H9 (cell line): Measurements from ENCODE around the gene PCDH10. TPM values are rescaled to one million over a fixed set of nuclear protein-coding genes. Genes with fewer than 3 reads are reported as not detected.

Experiments used
- DNase-seq: peaks from one replicate; pipeline ENCODE4 v3.0.0-alpha.2; 2017
- H2AFZ ChIP-seq: one replicate; pipeline ENCODE4 v1.6.1; 2013; ENCODE audit warnings: mild to moderate bottlenecking, low read length, control low read depth, moderate library complexity
- H2AK5ac ChIP-seq: 2 replicates; pipeline ENCODE4 v1.6.1; 2013; ENCODE audit warnings: low read length, control low read depth, mixed read lengths; ENCODE audit not compliant: insufficient read length
- H2BK120ac ChIP-seq: one replicate; pipeline ENCODE4 v1.6.1; 2013; ENCODE audit warnings: low read depth, mild to moderate bottlenecking, low read length, control low read depth, inconsistent platforms; ENCODE audit not compliant: poor library complexity, severe bottlenecking
- H2BK12ac ChIP-seq: 2 replicates; pipeline ENCODE4 v1.6.1; 2013; ENCODE audit warnings: low read length, control low read depth, mixed read lengths, low read depth; ENCODE audit not compliant: insufficient read length
- H2BK15ac ChIP-seq: 2 replicates; pipeline ENCODE4 v1.6.1; 2013; ENCODE audit warnings: low read depth, low read length, control low read depth
- H2BK20ac ChIP-seq: one replicate; pipeline ENCODE4 v1.6.1; 2013; ENCODE audit warnings: low read depth, mild to moderate bottlenecking, low read length, control low read depth, inconsistent platforms; ENCODE audit not compliant: poor library complexity, severe bottlenecking
- H2BK5ac ChIP-seq: 2 replicates; pipeline ENCODE4 v1.6.1; 2013; ENCODE audit warnings: low read length, control low read depth, mixed read lengths; ENCODE audit not compliant: insufficient read length
- H3K14ac ChIP-seq: 2 replicates; pipeline ENCODE4 v1.6.1; 2013; ENCODE audit warnings: low read length, control low read depth; ENCODE audit not compliant: insufficient read depth
- H3K18ac ChIP-seq: 2 replicates; pipeline ENCODE4 v1.6.1; 2013; ENCODE audit warnings: low read depth, mild to moderate bottlenecking, mixed read lengths, low read length, control low read depth; ENCODE audit not compliant: insufficient read length
- H3K23ac ChIP-seq: 2 replicates; pipeline ENCODE4 v1.6.1; 2013; ENCODE audit warnings: low read length, control low read depth, mixed read lengths, low read depth; ENCODE audit not compliant: insufficient read length
- H3K23me2 ChIP-seq: 2 replicates; pipeline ENCODE4 v1.6.1; 2013; ENCODE audit warnings: low read depth, mild to moderate bottlenecking, mixed read lengths, low read length, control low read depth; ENCODE audit not compliant: insufficient read length, poor library complexity, severe bottlenecking
- H3K27ac ChIP-seq: 2 replicates; pipeline ENCODE4 v1.5.1; 2013; ENCODE audit warnings: low read length, control low read depth, mixed read lengths, low read depth; ENCODE audit not compliant: insufficient read length
- H3K27me3 ChIP-seq: 2 replicates; pipeline ENCODE4 v1.6.1; 2013; ENCODE audit warnings: low read length, control low read depth, inconsistent platforms; ENCODE audit not compliant: insufficient read depth
- H3K4ac ChIP-seq: 2 replicates; pipeline ENCODE4 v1.6.1; 2013; ENCODE audit warnings: low read depth, mild to moderate bottlenecking, control low read depth, inconsistent platforms, low read length, moderate library complexity
- H3K4me1 ChIP-seq: 2 replicates; pipeline ENCODE4 v1.6.1; 2013; ENCODE audit warnings: low read length, control low read depth, inconsistent platforms; ENCODE audit not compliant: insufficient read depth
- H3K4me2 ChIP-seq: 2 replicates; pipeline ENCODE4 v1.6.1; 2013; ENCODE audit warnings: low read length, control low read depth, mixed read lengths; ENCODE audit not compliant: insufficient read length, insufficient read depth
- H3K56ac ChIP-seq: 2 replicates; pipeline ENCODE4 v1.6.1; 2013; ENCODE audit warnings: low read depth, mild to moderate bottlenecking, mixed read lengths, low read length, control low read depth; ENCODE audit not compliant: insufficient read length
- H3K79me1 ChIP-seq: 2 replicates; pipeline ENCODE4 v1.6.1; 2013; ENCODE audit warnings: low read depth, mild to moderate bottlenecking, moderate library complexity, low read length, control low read depth, inconsistent platforms; ENCODE audit not compliant: insufficient read depth, poor library complexity, severe bottlenecking
- H3K79me2 ChIP-seq: 2 replicates; pipeline ENCODE4 v1.6.1; 2013; ENCODE audit warnings: low read length, control low read depth, inconsistent platforms; ENCODE audit not compliant: insufficient read depth
- H3K9ac ChIP-seq: 2 replicates; pipeline ENCODE4 v1.6.1; 2013; ENCODE audit warnings: low read length, control low read depth, mixed read lengths; ENCODE audit not compliant: insufficient read length; ENCODE audit errors: extremely low read depth
- H3K9me3 ChIP-seq: one replicate; pipeline ENCODE4 v1.6.1; 2013; ENCODE audit warnings: low read depth, low read length, inconsistent platforms; ENCODE audit not compliant: control insufficient read depth
- H3T11ph ChIP-seq: one replicate; pipeline ENCODE4 v1.6.1; 2013; ENCODE audit warnings: mild to moderate bottlenecking, low read length, control low read depth, inconsistent platforms
- H4K20me1 ChIP-seq: one replicate; pipeline ENCODE4 v1.6.1; 2013; ENCODE audit not compliant: control insufficient read depth, insufficient read length, insufficient read depth
- H4K5ac ChIP-seq: 2 replicates; pipeline ENCODE4 v1.6.1; 2013; ENCODE audit warnings: low read depth, mild to moderate bottlenecking, mixed read lengths, low read length, control low read depth; ENCODE audit not compliant: insufficient read length
- H4K8ac ChIP-seq: replicated peaks from 2 replicates; pipeline ENCODE4 v1.6.1; 2013; ENCODE audit warnings: low read length, control low read depth, mixed read lengths, low read depth; ENCODE audit not compliant: insufficient read length
- H4K91ac ChIP-seq: 2 replicates; pipeline ENCODE4 v1.6.1; 2013; ENCODE audit warnings: low read depth, mild to moderate bottlenecking, moderate library complexity, mixed read lengths, low read length, control low read depth; ENCODE audit not compliant: insufficient read length
- H3K27ac Mint-ChIP-seq, 3 experiments: 2 replicates in 2 of 3; 3 replicates in 1 of 3; pipeline ENCODE4 v1.8.0; 2020 to 2021; ENCODE audit warnings: mixed read lengths in 3 of 3, mild to moderate bottlenecking in 1 of 3, moderate library complexity in 1 of 3
- H3K27me3 Mint-ChIP-seq: 2 replicates; pipeline ENCODE4 v1.8.0; 2021; ENCODE audit warnings: low read depth, mild to moderate bottlenecking, moderate library complexity, mixed read lengths
- H3K36me3 Mint-ChIP-seq, 3 experiments: 2 replicates in 2 of 3; 3 replicates in 1 of 3; pipeline ENCODE4 v1.8.0; 2020 to 2021; ENCODE audit warnings: low read depth in 3 of 3, mixed read lengths in 3 of 3; ENCODE audit not compliant: insufficient read depth in 1 of 3
- H3K4me1 Mint-ChIP-seq, 2 experiments: 2 replicates each; pipeline ENCODE4 v1.8.0; 2020; ENCODE audit warnings: mixed read lengths in 2 of 2
- H3K4me3 Mint-ChIP-seq, 2 experiments: 2 replicates in 1 of 2; 3 replicates in 1 of 2; pipeline ENCODE4 v1.8.0; 2020 to 2021; ENCODE audit warnings: mild to moderate bottlenecking in 2 of 2, mixed read lengths in 2 of 2, moderate library complexity in 1 of 2
- H3K9me3 Mint-ChIP-seq, 2 experiments: 2 replicates in 1 of 2; 3 replicates in 1 of 2; pipeline ENCODE4 v1.8.0; 2020; ENCODE audit warnings: mild to moderate bottlenecking in 2 of 2, mixed read lengths in 2 of 2, moderate library complexity in 1 of 2
- CTCF ChIP-seq: fragments of 200-600 bp; sonication (generic); conservative IDR thresholded peaks from 3 replicates; pipeline ENCODE4 v1.8.0; 2021; ENCODE audit warnings: antibody characterized with exemption, mild to moderate bottlenecking
- total RNA-seq: library from RNA; stranded (reverse); gene quantifications from 2 replicates; pipeline ENCODE4 v1.2.1, GENCODE V29; 2021

Gene PCDH10
- total RNA-seq, 1 experiment from 2014 or later: 8.1 TPM

GRCh38 chr4:133145241-133145640 lies 3.9 kb upstream of the PCDH10 start:
- H3K4me1 Mint-ChIP-seq: peaks cover 32 to 39% of the 10 kb centered on the region in 2 experiments

More at GRCh38 chr4:133145241-133145640, 3.9 kb upstream of the PCDH10 start:
- Histone ChIP-seq H4K91ac (no peak overlapping the region), H2BK120ac (no peak overlapping the region), H4K8ac (no peak overlapping the region), H2AFZ (no peak overlapping the region), H3K14ac (no peak overlapping the region), H3K4ac (no peak overlapping the region), H3K27me3 (peaks cover 11% of the 10 kb centered on the region; the same call in 1 of the 2 replicates), H3K18ac (no peak overlapping the region), H3K56ac (no peak overlapping the region), H2BK5ac (no peak overlapping the region), H3T11ph (no peak overlapping the region), H3K23me2 (peaks cover 41% of the 10 kb centered on the region), H3K27ac (no peak overlapping the region), H3K79me1 (no peaks in the 10 kb centered on the region), H3K4me2 (no peak overlapping the region), H4K5ac (no peak overlapping the region), H3K79me2 (no peaks in the 10 kb centered on the region), H3K4me1 (no peaks in the 10 kb centered on the region), H3K9ac (no peak overlapping the region), H2BK20ac (no peak overlapping the region), H2BK12ac (no peak overlapping the region), H2BK15ac (no peak overlapping the region), H3K9me3 (no peaks in the 10 kb centered on the region), H4K20me1 (no peaks in the 10 kb centered on the region), H3K23ac (no peak overlapping the region), H2AK5ac (no peak overlapping the region)
- TF ChIP-seq CTCF: no peak
- Mint-ChIP-seq H3K9me3 (peaks cover 0 to 6% of the 10 kb centered on the region in 2 experiments; a peak in 3 of 5 replicates), H3K36me3 (no peaks in the 10 kb centered on the region), H3K27me3 (peaks cover 40% of the 10 kb centered on the region), H3K27ac (no peak overlapping the region), H3K4me3 (no peak overlapping the region)
- DNase-seq: no peak
